GM21619 (cell line): ENCODE data around the gene VPS26C.

ENCODE experiments used
- ATAC-seq: cut with Tn5 transposase; IDR thresholded peaks from one replicate; pipeline ENCODE4 v1.9.1; 2021; ENCODE audit not compliant: unreplicated experiment

The VPS26C gene

GRCh38 chr21:37207441-37208009 lies 59.6 kb downstream of the VPS26C start:
- peak; percentile 60 for ATAC-seq

DNA sequence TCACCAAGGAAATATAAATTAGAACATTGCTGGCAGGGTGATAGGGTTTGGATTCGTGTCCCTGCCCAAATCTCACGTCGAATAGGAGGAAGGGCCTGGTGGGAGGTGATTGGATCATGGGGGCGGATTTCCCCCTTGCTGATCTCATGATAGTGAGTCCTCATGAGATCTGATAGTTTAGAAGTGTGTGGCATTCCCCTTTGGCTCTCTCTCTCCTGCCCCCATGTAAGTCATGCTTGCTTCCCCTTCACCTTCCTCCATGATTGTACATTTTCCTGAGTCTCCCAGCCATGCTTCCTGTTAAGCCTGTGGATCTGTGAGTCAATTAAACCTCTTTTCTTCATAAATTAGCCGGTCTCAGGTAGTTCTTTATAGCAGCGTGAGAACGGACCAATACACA lies 60.6 kb downstream of the VPS26C start:
- ATAC-seq, result no peak

DNA sequence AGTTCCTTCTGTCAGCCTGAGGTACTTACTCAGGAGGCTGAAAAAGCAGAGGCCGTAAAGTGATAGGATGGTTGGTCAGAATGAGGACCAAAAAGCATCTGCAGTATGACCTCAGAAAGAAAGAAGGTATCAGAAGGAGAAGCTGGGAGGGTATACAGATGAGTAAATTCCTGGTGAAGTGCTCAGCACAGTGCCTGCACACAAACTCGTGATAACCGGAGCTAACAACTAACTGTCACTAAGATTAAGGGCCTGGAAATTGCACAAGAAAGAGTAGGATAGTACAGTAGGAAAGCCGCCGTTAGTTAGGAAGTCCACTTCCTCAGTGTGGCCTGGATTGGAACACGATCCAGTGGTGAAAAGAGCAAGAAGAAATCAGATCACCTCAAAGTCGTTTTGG lies 62.6 kb downstream of the VPS26C start:
- ATAC-seq, result no peak

GRCh38 chr21:37202221-37203110 lies 64.7 kb downstream of the VPS26C start:
- no peak for ATAC-seq

DNA sequence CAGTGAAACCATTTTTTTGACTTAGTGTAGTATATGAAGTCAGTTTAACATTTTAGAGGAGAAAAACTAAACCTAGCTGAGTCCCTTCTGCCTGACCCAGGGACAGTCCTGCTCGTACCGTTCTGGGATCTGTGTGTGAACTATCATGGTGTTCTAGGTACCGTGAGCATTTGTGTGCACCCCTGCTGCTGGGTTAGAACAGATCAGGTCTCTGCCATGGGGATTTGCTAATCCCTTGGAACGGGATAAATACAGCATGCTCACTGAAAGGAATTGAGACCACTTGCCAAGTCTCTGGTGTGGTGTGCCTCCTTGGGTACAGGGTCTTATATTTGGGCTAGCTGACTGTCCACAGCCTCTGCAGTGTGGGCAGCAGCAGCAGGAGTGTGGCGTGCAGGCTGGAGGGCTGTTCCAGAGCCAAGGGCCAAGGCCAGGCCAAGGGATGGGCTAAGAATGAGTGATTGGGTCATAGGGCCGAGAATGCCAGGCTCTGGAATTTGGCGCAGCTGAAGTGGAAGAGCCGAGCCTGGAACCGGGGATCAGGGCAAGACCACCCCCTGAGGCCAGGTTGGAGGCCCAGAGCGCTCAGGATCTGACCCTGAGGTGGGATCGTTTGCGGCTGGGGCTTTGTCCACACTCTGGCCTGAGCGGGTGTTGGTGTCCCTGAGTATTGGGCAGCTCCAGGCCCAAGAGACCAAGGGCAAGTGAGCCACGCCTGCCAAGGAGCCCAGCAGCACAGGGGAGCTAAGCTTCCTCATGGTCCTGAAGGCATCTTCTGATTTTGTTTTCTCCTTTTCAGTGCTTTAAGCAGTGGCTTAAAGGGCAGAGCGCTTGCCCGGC lies 66.3 kb downstream of the VPS26C start:
- ATAC-seq, result no peak

- ATAC-seq, result no peak
Observed at GRCh38 chr21:37199057-37199924, 67.8 kb downstream of the VPS26C start.

DNA sequence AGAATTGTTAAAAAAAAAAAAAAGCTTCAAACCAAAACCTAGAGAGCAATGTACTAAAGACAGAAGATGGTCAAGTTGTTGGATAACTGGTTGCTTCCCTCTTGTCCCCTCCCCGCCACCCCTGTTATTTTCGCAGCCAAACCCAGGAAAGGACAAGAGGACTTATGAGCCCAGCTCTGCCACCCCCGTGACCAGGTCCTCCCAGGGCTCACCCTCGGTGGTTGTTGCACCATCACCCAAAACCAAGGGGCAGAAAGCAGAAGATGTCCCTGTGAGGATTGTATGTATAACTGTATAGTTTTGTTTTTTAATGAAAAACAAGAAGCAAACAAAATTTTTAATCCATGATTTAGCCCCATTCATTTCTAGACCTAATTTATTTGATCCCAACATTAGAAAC lies 69.4 kb downstream of the VPS26C start:
- ATAC-seq, result no peak

DNA sequence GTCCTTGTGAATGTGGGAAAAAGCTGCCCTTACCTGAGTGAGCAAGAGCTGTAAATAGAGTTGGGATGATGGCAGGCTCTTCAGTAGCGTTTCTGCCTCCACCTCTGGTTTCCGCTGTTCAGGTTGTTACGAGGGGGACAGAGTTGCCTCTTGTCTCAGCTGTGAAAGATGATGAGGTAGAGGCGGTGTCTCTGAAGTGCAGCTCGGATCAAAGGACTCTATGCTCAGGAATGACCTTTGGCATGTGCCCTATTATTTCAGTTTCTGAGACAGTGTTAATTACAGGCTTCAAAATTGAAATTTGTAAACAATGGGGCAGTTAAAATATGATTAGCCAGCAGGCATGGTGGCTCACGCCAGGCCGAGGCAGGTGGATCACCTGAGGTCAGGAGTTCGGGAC lies 70.3 kb downstream of the VPS26C start:
- no peak for ATAC-seq

GRCh38 chr21:37195610-37196009 lies 71.5 kb downstream of the VPS26C start:
- no peak for ATAC-seq

GRCh38 chr21:37195059-37195458 lies 72.1 kb downstream of the VPS26C start:
- ATAC-seq, result no peak

- ATAC-seq, result no peak
Observed at GRCh38 chr21:37193676-37194075, 73.5 kb downstream of the VPS26C start.

GRCh38 chr21:37193006-37193405 lies 74.1 kb downstream of the VPS26C start:
- no peak for ATAC-seq

- ATAC-seq, result no peak
Observed at GRCh38 chr21:37192019-37192418, 75.1 kb downstream of the VPS26C start.

DNA sequence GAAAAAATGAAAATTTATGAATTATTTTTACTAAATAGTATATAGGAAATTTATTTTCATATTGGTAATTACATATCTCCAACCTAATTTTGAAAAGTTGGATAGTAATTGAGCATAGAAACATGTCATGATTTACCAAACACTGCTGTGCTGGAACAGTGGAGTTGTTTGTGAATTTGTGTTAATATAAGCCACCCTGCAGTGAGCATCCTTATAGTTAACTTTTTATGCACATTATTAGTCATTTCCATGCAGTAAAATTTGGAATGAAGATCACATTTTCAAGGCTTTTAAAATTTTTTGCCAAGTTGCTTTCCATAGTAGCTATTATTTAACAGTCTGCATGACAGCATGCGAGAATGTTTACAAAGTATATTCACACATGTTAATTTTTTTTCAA lies 78.3 kb downstream of the VPS26C start:
- no peak for ATAC-seq

DNA sequence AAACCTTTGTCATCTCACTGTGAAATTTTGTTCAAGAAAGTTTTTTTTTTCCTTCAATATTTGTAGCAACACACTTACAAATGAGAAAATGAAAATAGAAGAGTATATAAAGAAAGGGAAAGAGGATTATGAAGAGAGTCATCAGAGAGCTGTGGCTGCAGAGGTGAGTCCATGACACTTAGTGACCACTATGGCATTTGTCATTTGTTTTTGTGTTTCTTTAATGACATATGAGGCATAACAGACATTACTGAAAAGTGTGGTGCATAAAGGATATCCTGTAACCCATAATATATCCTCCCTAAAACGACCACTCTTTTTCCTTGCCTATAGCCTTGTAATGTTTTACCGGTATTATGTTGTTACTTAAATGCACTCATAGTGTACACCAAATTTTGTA lies 80.2 kb downstream of the VPS26C start:
- no peak for ATAC-seq

DNA sequence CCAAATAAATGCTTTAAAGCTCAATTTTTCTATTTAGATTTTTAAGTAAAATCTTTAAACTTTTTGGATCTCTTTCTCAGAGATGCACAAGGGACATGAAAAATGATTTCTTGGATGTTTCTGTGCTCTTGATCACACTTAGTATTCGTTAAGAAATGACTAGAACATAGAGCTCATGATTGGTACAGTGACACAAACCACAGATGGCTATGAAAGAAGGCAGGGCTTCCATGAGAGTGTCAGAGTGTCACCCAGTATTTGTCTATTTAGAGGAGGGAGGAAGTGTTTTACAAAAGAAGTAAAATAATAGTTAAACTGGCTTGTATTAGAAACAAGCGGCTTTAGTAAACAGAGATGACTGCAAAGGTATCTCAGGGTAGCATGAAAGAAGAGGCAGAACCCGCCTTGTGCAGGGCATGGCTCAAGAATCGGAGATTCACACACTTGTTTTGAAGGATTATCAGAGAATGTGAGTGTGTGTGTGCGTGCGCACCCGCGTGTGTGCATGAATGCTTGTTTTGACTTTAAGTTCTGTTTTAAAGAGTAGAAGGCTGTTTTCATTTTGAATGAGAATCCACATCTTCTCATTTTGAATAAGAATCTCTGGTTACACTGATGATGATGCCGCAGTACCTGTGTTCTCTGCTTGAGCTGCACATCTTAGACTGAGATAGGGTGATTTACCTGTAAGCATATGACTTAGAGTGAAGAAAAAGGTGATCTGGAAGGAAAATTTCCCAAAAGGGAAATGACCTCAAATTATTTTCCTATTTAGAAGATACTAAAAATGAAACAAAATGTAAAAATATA lies 82.1 kb downstream of the VPS26C start:
- ATAC-seq, result no peak

DNA sequence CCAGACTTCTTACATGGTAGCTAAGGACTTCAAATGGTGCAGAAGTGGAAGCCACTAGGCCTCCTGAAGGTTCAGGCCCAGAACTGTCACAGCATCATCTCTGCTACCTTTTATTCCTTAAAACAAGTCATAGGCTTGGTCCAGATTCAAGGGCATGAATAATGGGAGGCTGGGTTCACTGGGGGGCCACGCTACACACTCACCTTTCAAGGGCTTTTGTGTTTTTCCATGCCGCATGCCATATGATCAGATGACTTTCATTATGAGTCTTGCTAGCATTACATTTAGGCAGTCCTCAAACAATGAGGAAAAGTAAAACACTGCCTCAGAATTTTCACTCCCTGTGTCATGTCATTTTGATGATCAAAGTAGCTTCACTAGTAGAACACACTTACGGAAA lies 83.4 kb downstream of the VPS26C start:
- ATAC-seq, result no peak

GRCh38 chr21:37182222-37182621 lies 84.9 kb downstream of the VPS26C start:
- ATAC-seq, result no peak

- ATAC-seq, result no peak
Observed at GRCh38 chr21:37181059-37181458, 86.1 kb downstream of the VPS26C start.

GRCh38 chr21:37176716-37177115 lies 90.4 kb downstream of the VPS26C start:
- no peak for ATAC-seq
